M059J (cell line): Measurements from ENCODE around the gene EEA1. TPM values are rescaled to one million over a fixed set of nuclear protein-coding genes. Genes with fewer than 3 reads are reported as not detected.

Experiments used
- total RNA-seq: library from RNA; depleted of rRNA; stranded (reverse); fragments of >200 nt; shearing (Covaris generic); gene quantifications from 2 replicates; pipeline ENCODE4 v1.2.3, GENCODE V29; 2014; rRNA removed

Gene EEA1
- total RNA-seq, 1 experiment from 2014 or later = 8.0 TPM

Other genes starting within 250 kb of the EEA1 start
- gene PLEKHG7, start 226.3 kb downstream of the EEA1 start, total RNA-seq = not detected in 2 replicates